HCEC 1CT (cell line): Measurements from ENCODE around the gene SUPT20HL2.
"Not testable (repeated sequence)": the region's sequence is repeated elsewhere in the genome, so short reads cannot be mapped to it uniquely, and the experiment has no call there.

ENCODE experiments used
- DNase-seq: peaks from one replicate; pipeline ENCODE4 v3.0.0-alpha.2; 2017

The SUPT20HL2 gene

GRCh38 chrX:24314019-24314635, at the start of gene SUPT20HL2:
TSS of gene SUPT20HL2 (minus strand) at chrX:24314069. CDS start at chrX:24313315, 754 bp downstream.
- no peak for DNase-seq

GRCh38 chrX:24362089-24362745, 48.3 kb upstream of the SUPT20HL2 start:
- not testable (repeated sequence) for DNase-seq

DNA sequence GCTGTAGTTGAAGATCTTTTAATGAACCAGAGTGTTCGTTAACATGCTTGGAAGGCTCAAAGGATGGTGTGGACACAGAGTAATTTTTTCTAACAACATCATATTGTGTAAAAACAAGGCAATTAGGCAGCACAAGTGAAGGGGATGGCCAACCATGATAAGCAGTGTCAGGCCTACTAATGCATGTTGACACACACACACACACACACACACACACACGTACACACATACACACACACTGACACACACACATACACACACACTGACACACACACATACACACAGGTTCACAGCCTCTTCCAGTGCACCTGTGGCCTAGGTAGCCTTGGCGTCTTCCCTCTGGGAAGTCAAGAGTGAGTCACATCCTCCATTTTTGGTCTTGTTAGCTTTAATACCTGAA, 46.4 kb upstream of the SUPT20HL2 start, which contains the start of gene SUPT20HL1:
TSS of gene SUPT20HL1 (plus strand) at position 368 of the 400 bp plus-strand sequence. CDS start 2,122 bp downstream, outside the sequence.
- DNase-seq, result no peak

DNA sequence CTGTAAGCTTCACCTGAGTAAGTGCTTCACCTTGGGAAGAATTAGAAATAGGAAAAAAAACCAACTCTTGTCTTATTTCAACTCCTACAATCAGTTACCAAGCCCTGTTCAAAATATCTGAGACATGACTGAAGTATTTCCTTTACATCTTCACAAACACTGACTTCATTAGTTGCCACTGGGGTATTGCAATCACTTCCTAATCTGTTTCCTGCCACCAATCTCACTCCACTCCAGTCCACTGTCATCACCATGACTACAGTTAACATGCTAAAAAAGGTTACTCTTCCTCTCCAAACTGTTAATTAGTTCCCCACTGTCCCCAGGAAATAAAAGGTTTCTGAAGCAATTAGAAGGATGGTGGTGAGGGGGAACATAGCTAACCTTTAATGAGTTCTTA, 43.2 kb upstream of the SUPT20HL2 start:
- DNase-seq, result no peak

- no peak for DNase-seq
Measured at GRCh38 chrX:24355095-24355494, 41.2 kb upstream of the SUPT20HL2 start.

DNA sequence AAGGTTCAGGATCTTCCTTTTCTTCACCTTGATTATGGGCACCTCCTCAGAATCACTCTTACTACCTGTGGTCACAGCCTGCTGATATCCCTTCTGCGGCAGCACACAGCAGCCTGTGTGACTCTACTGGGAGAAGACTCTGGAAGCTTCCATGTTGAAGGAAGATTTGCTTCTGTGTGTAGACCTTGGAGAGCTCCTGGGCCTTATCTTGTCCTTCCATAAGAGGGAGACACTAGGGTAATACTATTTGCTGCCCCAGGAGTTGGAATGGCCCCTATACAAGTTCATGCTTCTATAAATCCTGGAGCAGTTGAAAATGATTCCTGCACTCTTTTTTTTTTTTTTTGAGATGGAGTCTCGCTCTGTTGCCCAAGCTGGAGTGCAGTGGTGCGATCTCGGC, 36.3 kb upstream of the SUPT20HL2 start:
- no peak for DNase-seq

DNA sequence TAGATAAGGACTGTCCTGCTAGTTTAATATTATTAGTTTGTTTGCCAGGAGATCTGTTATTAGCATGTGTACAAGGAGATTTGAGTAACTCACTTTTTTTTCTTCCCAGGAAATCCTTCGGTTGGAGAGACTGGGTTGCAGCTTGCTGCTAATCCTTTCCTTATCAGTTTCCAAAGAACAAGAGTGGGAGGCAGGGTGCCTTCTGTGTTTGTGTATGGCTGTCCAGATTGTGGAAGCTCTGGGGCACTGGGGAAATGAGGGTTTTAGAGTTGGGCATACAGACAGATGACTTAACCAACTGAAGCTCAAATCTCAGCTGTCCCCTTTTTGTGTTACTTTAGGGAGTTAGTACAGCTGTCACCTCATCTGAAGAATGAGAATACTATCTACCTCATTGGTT, 34.0 kb upstream of the SUPT20HL2 start:
- no peak for DNase-seq

GRCh38 chrX:24343719-24344118, 29.9 kb upstream of the SUPT20HL2 start:
- DNase-seq, result no peak

DNA sequence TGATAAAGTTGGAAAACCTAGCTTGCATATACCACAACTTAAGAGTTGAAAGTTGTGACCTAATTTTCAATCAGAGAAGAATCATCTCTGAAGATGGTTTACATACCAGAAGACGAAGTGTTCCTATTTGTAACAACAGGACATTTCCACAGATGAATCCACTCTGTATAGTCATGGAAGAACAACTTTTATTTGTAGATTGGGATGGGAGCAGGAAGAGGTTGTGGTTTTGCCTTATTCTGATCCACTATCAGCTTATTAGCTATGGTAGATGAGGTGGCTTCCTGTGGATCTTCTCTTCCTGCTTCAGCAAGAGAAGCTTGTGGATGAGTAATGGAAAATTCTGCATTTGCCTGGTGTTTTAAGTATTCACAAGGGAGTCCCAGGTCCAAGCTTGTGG, 27.9 kb upstream of the SUPT20HL2 start:
- DNase-seq, result peak; percentile 20

DNA sequence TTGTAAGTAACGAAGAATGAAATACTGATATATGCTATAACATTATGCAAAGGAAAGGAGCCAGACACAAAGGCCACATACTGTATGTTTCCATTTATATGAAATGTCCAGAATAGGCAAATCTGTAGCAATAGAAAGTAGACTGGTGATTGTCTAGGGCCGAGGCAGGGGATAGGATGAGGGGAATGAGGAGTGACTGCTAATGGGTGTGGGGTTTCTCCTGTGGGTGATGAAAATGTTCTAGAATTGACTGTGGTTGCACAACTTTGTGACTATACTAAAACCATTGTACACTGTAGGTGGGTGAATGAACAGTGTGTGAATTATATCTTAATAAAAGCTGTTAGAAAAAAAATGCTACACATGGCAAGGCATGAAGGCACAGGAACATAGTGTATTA, 26.6 kb upstream of the SUPT20HL2 start:
- no peak for DNase-seq

DNA sequence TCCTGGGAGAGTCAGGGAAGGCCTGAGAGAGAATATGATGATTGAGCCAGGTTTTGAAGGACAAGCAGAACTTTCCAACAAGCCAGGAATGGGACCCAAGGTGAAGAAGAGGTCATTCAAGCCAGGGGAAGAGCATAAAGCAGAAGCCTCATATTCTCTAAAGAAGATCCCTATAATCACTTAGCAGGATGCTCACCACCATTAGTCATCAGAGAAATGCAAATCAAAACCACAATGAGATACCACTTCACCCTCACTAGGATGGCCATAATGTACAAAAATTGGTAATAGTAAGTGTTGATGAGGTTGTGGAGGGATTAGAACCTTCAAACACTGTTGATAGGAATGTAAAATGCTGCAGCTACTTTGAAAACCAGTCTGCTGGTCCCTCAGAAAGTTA, 26.0 kb upstream of the SUPT20HL2 start:
- DNase-seq, result no peak

GRCh38 chrX:24335871-24336270, 22.0 kb upstream of the SUPT20HL2 start:
- DNase-seq, result no peak

DNA sequence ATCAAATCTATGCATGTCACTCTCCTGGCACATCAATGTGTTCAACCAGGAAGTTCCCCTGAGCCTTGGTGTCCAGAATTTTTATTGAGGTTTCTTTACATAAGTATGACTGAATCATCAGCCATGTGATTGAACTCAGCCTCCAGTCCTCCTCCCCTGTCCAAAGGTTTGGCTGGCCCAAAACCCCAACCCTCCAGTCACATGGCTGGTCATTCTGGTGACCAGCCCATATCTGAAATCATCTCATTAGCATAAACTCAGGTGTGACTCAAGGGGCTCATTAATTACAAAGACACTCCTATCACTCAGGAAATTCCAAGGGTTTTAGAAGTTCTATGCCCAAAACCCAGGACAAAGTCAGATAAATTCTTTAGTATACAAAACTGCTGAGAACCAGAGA, 20.6 kb upstream of the SUPT20HL2 start:
- DNase-seq, result no peak

DNA sequence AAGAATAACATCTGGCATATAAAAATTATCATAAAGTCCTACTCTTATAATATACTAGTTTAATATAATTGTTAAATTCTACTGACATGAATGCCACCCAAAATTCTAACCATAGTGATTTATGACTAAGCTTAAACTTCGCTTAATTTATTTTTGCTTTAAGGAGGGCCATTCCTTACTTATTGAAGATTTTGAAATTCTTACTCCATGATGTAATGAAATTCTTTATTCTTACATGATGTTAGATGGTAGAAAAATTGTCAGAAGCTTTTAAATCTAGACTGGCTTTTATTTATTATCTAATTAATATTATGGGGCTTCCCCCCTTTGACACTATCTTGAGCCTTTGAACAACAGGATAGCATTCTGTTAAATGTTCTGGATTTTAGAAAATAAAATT, 19.5 kb upstream of the SUPT20HL2 start:
- DNase-seq, result no peak

- DNase-seq, result no peak
Measured at GRCh38 chrX:24332878-24333277, 19.0 kb upstream of the SUPT20HL2 start.

DNA sequence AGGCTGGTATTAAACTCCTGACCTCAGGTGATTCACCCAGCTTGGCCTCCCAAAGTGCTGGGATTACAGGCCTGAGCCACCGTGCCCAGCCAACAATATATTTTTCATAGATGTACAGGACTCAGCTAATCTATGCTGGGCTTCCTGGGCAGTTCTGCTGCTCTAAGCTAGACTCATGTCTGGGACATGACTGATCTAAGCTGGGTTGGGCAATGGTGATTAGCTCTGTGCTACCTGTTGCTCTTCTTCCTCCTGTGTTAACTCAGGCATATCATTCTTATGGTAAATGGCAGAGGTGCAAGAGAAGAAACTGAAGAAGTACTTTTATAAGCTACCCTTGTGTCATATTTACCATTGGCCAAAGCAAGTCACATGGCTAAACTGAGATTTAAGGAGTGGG, 11.4 kb upstream of the SUPT20HL2 start:
- no peak for DNase-seq

GRCh38 chrX:24321741-24322395, 8.0 kb upstream of the SUPT20HL2 start:
- no peak for DNase-seq

GRCh38 chrX:24317567-24317966, 3.7 kb upstream of the SUPT20HL2 start:
- no peak for DNase-seq

DNA sequence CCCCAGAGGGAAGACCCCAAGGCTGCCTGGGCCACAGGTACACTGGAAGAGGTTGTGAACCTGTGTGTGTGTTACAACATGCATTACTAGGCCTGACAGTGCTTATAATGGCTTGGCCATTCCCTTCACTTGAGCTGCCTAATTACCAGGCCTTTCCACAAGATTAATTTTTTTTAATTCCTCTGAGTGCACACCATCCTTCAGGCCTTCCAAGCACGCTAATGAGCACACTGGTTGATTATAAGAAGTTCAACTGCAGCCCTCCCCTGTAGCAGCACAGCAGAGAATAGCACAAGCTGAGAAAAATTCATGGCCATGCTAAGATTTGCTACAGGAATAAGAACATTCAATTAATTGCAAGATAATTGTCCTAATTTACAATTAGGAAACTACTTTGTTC, 2.2 kb upstream of the SUPT20HL2 start:
- no peak for DNase-seq

- DNase-seq, result not testable (repeated sequence)
Measured at GRCh38 chrX:24312249-24312607, 1.6 kb downstream of the SUPT20HL2 start.

GRCh38 chrX:24311507-24312248, 2.2 kb downstream of the SUPT20HL2 start:
- not testable (repeated sequence) for DNase-seq

DNA sequence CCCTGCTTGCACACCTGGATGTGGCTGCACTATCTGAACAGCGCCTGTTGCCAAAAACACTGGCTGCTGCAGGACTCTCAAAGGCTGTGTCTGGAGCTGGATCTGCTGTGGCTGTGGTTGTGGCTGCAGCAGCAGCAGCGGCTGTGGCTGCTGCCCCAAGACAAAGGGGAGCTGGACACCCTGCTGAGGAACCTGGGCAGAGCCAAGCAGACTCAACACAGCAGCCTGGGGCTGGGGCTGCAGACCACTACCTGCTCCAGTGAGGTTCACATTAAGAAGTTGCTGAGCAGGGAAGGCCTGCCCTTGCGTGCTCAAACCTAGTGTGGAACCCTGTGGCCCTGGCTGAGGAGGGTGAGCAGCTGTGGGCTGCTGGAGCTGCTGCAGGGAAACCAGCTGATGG, 3.0 kb downstream of the SUPT20HL2 start:
- DNase-seq, result not testable (repeated sequence)

DNA sequence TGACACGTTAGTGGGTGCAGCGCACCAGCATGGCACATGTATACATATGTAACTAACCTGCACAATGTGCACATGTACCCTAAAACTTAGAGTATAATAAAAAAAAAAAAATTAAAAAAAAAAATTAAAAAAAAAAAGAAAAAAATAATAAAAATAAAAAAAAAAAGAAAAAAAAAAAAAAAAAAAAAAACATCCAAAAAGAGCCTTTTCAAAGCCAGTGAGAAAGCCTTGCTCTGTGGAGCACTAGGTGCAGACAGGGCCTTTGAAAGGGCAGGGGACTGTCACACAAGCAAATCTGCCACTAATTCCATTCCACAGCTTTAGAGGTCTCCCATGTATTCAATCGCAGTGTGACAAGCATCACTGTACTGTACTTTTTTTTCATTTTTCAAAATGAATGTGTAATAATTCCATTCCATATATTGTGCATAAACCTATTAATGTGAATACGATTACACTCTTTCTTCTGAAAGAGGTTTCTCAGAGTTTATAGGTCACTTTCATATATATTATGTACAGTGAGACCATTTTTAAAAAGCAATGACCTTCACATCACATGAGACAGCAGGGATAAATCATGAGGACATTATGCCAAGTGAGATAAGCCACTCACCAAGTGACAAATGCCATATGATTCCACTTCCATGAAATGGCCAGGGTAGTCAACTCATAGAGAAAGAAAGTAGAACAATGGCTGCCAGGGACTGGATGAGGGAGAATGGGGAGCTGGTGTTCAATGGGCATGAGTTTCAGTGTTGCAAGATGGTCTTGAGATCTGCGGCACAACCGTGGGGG, 4.1 kb downstream of the SUPT20HL2 start:
- DNase-seq, result not testable (repeated sequence)
